ENCODE results near the gene AGPAT1.

DNA sequence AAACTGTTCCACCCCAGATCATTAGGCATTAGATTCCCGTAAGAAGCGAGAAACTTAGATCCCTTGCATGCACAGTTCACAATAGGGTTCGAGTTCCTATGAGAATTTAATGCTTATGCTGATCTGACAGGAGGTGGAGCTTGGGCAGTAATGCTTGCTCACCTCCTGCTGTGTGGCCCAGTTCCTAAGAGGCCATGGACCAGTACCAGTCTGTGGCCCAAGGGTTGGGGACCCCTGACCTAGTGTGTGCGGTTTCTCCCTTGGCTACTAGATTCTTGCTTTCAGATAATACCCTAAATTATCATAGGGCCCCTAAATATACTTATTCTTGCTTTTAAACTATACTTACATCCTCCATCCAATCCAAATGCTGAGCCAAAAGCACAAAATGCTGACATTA, 18.5 kb upstream of the AGPAT1 start:
- TF ChIP-seq, protein P1, sequence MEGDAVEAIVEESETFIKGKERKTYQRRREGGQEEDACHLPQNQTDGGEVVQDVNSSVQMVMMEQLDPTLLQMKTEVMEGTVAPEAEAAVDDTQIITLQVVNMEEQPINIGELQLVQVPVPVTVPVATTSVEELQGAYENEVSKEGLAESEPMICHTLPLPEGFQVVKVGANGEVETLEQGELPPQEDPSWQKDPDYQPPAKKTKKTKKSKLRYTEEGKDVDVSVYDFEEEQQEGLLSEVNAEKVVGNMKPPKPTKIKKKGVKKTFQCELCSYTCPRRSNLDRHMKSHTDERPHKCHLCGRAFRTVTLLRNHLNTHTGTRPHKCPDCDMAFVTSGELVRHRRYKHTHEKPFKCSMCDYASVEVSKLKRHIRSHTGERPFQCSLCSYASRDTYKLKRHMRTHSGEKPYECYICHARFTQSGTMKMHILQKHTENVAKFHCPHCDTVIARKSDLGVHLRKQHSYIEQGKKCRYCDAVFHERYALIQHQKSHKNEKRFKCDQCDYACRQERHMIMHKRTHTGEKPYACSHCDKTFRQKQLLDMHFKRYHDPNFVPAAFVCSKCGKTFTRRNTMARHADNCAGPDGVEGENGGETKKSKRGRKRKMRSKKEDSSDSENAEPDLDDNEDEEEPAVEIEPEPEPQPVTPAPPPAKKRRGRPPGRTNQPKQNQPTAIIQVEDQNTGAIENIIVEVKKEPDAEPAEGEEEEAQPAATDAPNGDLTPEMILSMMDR (conservative IDR thresholded peaks at IDR 0.05) = no peak
- TF ChIP-seq EZH2 (IDR thresholded peaks at IDR 0.05; ENCODE audit: low read depth) = no peak
